GM12878 (cell line): ENCODE results near the gene DNAJC15. TPM values are rescaled to one million over a fixed set of nuclear protein-coding genes. Genes with fewer than 3 reads are reported as not detected.

Experiments
- ATAC-seq: fragments of 200-7000 bp; cut with Tn5 transposase; 3 replicates; pipeline ENCODE4 v1.9.1; 2020; ENCODE audit warnings: mild to moderate bottlenecking, moderate library complexity
- BruUV-seq: library from RNA; stranded (reverse); fragments of 400-500 nt; replicated peaks from 2 replicates; lab custom pipeline; 2021; lab: Mats Ljungman, UMichigan
- CTCF ChIA-PET: fragments of 300-600 bp; sonication (Branson Sonifier 250); formaldehyde crosslinking; extraction: SDS; loops from one replicate; lab custom pipeline; 2021; ENCODE audit warnings: inconsistent platforms; lab: Yijun Ruan, JAX
- POLR2A ChIA-PET: fragments of 350-600 bp; formaldehyde crosslinking; extraction: SDS; loops from one replicate; lab custom pipeline; 2021; ENCODE audit warnings: inconsistent platforms; lab: Charles Lee
- RAD21 ChIA-PET: fragments of 300-600 bp; sonication (Branson Sonifier 250); formaldehyde crosslinking; loops from one replicate; lab custom pipeline; 2023; ENCODE audit warnings: antibody characterized with exemption; ENCODE audit not compliant: unreplicated experiment; lab: Charles Lee
- SMC1A ChIA-PET: fragments of 300-600 bp; sonication (Branson Sonifier 250); formaldehyde crosslinking; loops from one replicate; lab custom pipeline; 2023; ENCODE audit not compliant: unreplicated experiment, uncharacterized antibody; lab: Charles Lee
- DNase-seq: peaks from one replicate; pipeline ENCODE4 v3.0.0-alpha.2; 2011; ENCODE audit warnings: low read depth, low spot score
- FAIRE-seq: peaks from 3 replicates; lab custom pipeline; 2011; peaks lifted over from hg19 to GRCh38; lab: Jason Lieb, UNC
- H2AFZ ChIP-seq: 2 replicates; pipeline ENCODE4 v1.6.0; 2011; ENCODE audit warnings: low read depth, low read length, control low read depth; ENCODE audit not compliant: control insufficient read depth
- H3K27ac ChIP-seq: 2 replicates; pipeline ENCODE4 v1.5.1; 2011; ENCODE audit warnings: control low read depth; ENCODE audit not compliant: control insufficient read depth, insufficient read depth
- H3K27me3 ChIP-seq, 2 experiments: replicated peaks in 1 of 2; 2 replicates each; pipeline versions ENCODE4 v1.6.0 to v1.6.1; 2011; ENCODE audit warnings: low read length in 1 of 2; ENCODE audit not compliant: control insufficient read depth in 2 of 2, insufficient read depth in 2 of 2
- H3K36me3 ChIP-seq, 2 experiments: 2 replicates each; pipeline ENCODE4 v1.5.1; 2011; ENCODE audit warnings: low read length in 1 of 2; ENCODE audit not compliant: control insufficient read depth in 2 of 2, insufficient read depth in 2 of 2
- H3K4me1 ChIP-seq: 2 replicates; pipeline ENCODE4 v1.6.1; 2011; ENCODE audit warnings: mild to moderate bottlenecking, low read length, moderate library complexity, mixed read lengths; ENCODE audit not compliant: control insufficient read depth, insufficient read depth
- H3K4me2 ChIP-seq: 2 replicates; pipeline ENCODE4 v1.6.0; 2011; ENCODE audit warnings: control low read depth; ENCODE audit not compliant: control insufficient read depth, insufficient read depth
- H3K4me3 ChIP-seq: fragments of 200-600 bp; sonication (generic); 2 replicates; pipeline ENCODE4 v1.5.1; 2016
- H3K79me2 ChIP-seq: 2 replicates; pipeline ENCODE4 v1.6.0; 2011; ENCODE audit warnings: low read length; ENCODE audit not compliant: control insufficient read depth, insufficient read depth
- H3K9ac ChIP-seq: 2 replicates; pipeline ENCODE4 v1.8.0; 2011; ENCODE audit warnings: low read length, control low read depth, mixed read lengths; ENCODE audit not compliant: control insufficient read depth, insufficient read depth
- H3K9me3 ChIP-seq: replicated peaks from 3 replicates; pipeline ENCODE4 v1.5.1; 2011; ENCODE audit warnings: mild to moderate bottlenecking, low read length; ENCODE audit not compliant: control insufficient read depth, insufficient read depth
- H4K20me1 ChIP-seq: 2 replicates; pipeline ENCODE4 v1.6.0; 2011; ENCODE audit not compliant: control insufficient read depth, insufficient read depth
- ATF2 ChIP-seq: IDR thresholded peaks from 2 replicates; pipeline ENCODE4 v1.6.1; 2012; ENCODE audit warnings: low read length, inconsistent platforms
- ATF7 ChIP-seq: fragments of 450-650 bp; IDR thresholded peaks from 2 replicates; pipeline ENCODE4 v1.6.1; 2016; ENCODE audit warnings: low read depth, mild to moderate bottlenecking
- BHLHE40 ChIP-seq, 2 experiments: fragments of 450-650 bp in 1 of 2; IDR thresholded peaks; 2 replicates each; pipeline ENCODE4 v1.6.1; 2011 to 2017; ENCODE audit warnings: low read depth in 2 of 2, borderline replicate concordance in 1 of 2, improper control_type of control experiment in 1 of 2, low read length in 1 of 2, mild to moderate bottlenecking in 1 of 2
- EP300 ChIP-seq, 2 experiments: fragments of 150-350 bp in 1 of 2; IDR thresholded peaks; 2 replicates each; pipeline ENCODE4 v1.6.1; 2011 to 2012; ENCODE audit warnings: low read depth in 2 of 2, low read length in 2 of 2, borderline replicate concordance in 1 of 2, improper control_type of control experiment in 1 of 2, inconsistent platforms in 1 of 2; ENCODE audit not compliant: control insufficient read depth in 1 of 2
- FOXM1 ChIP-seq: IDR thresholded peaks from 2 replicates; pipeline ENCODE4 v1.6.1; 2012; ENCODE audit warnings: low read depth, mild to moderate bottlenecking, inconsistent platforms, low read length, moderate library complexity
- MEF2A ChIP-seq: IDR thresholded peaks from 2 replicates; pipeline ENCODE4 v1.6.1; 2011; ENCODE audit warnings: low read depth, mild to moderate bottlenecking, low read length, moderate library complexity; ENCODE audit not compliant: insufficient read depth
- NR2F1 ChIP-seq: fragments of 450-650 bp; conservative IDR thresholded peaks from 2 replicates; pipeline ENCODE4 v1.6.1; 2017; ENCODE audit warnings: mild to moderate bottlenecking
- RAD21 ChIP-seq: IDR thresholded peaks from 2 replicates; pipeline ENCODE4 v1.6.1; 2011; ENCODE audit warnings: mild to moderate bottlenecking, low read depth, low read length, moderate library complexity; ENCODE audit not compliant: insufficient read depth
- STAT1 ChIP-seq: fragments of 450-650 bp; conservative IDR thresholded peaks from 2 replicates; pipeline ENCODE4 v1.6.1; 2014; ENCODE audit warnings: antibody characterized with exemption, mild to moderate bottlenecking
- ZNF24 ChIP-seq: fragments of 450-650 bp; IDR thresholded peaks from 2 replicates; pipeline ENCODE4 v1.6.1; 2017; ENCODE audit warnings: antibody characterized with exemption, mild to moderate bottlenecking
- WGBS: methylation state at CpG from one replicate; pipeline ENCODE4 v1.1.6; 2016; ENCODE audit warnings: low lambda C conversion rate; ENCODE audit not compliant: insufficient replicate concordance, insufficient coverage; ENCODE audit errors: missing lambda C conversion rate; 5-methylcytosine and 5-hydroxymethylcytosine counted together
- in situ Hi-C: fragments of 300-500 bp; cut with MboI; formaldehyde crosslinking; loops from 9 replicates; pipeline ENCODE4 v1.14.3; 2018; ENCODE audit warnings: mixed read lengths
- intact Hi-C: fragments of 100-400 bp; cut with micrococcal nuclease; formaldehyde crosslinking; loops from one replicate; pipeline ENCODE4 v1.14.2; 2022; ENCODE audit not compliant: unreplicated experiment
- polyA plus RNA-seq, 11 experiments: library from polyadenylated mRNA; depleted of rRNA in 4 of 11; unstranded in 6 of 11; stranded (reverse) in 5 of 11; fragments of >200 nt; fragmentation: Nextera tagmentation in 4 of 11; fragmentation: Illumina TruSeq in 1 of 11; extraction: Ambion mirVana in 4 of 11; extraction: Trizol in 1 of 11; gene quantifications; 1 replicate in 1 of 11; 2 replicates in 10 of 11; pipeline versions ENCODE4 v1.2.1 to v1.2.3, GENCODE V29; 2011 to 2016; ENCODE audit warnings: inconsistent platforms in 2 of 11, missing spikeins in 2 of 11, low read depth in 1 of 11
- total RNA-seq, 4 experiments: library from RNA; depleted of rRNA in 3 of 4; stranded (reverse); fragments of >200 nt in 3 of 4; fragmentation: Illumina TruSeq in 1 of 4; extraction: Trizol in 1 of 4; gene quantifications; 2 replicates each; pipeline versions ENCODE4 v1.2.1 to v1.2.3, GENCODE V29; 2013 to 2021
- TF ChIP-seq, protein P1 (sequence below): fragments of 450-650 bp; IDR thresholded peaks from 2 replicates; pipeline ENCODE4 v1.6.1; 2014; ENCODE audit warnings: mild to moderate bottlenecking
- TF ChIP-seq, protein P2 (sequence below): fragments of 450-650 bp; IDR thresholded peaks from 2 replicates; pipeline ENCODE4 v1.6.1; 2017; ENCODE audit warnings: mild to moderate bottlenecking, low read depth, inconsistent platforms; ENCODE audit not compliant: poor library complexity, severe bottlenecking
- TF ChIP-seq, protein P3 (sequence below): fragments of 450-650 bp; IDR thresholded peaks from 2 replicates; pipeline ENCODE4 v1.6.1; 2016; ENCODE audit warnings: mild to moderate bottlenecking

Gene DNAJC15
- total and polyA plus RNA-seq, 10 of the 15 experiments (the other 5 are each of a cell fraction or from before 2014, with no cell fraction given): 13.1 to 104 (median 54.4) TPM

- H3K36me3 ChIP-seq: peaks cover 0 to 4% of the 10 kb centered on the region in 2 experiments; a peak in 2 of 4 replicates
- CTCF ChIA-PET: interaction anchor here (1.0 to 1.7 kb wide), 3 partner anchors 14 to 23 kb away, joined by 3 to 5 read pairs (median 4); no protein-coding TSS in a partner anchor
- no peak overlapping the region for H3K4me3 ChIP-seq
- in situ Hi-C loops: no loop called here
- H2AFZ ChIP-seq: no peak overlapping the region
- intact Hi-C loops: loop anchor here (5.0 kb wide), 1 partner anchor 100 kb away; no protein-coding TSS in a partner anchor
- H3K27ac ChIP-seq: no peak overlapping the region
- SMC1A ChIA-PET: interaction anchor here (0.9 to 6.0 kb wide), 10 partner anchors 8 to 105 kb away, joined by 3 to 46 read pairs (median 4); no protein-coding TSS in a partner anchor
- FAIRE-seq (no peak), ATAC-seq (no peak), DNase-seq (no peak)
- H3K9ac ChIP-seq: no peak overlapping the region
- RAD21 ChIA-PET: interaction anchor here (0.7 to 1.5 kb wide), 3 partner anchors 81 to 732 kb away, joined by 3 to 5 read pairs (median 3); partner anchors contain the start of gene EPSTI1
- TF ChIP-seq, protein P1, sequence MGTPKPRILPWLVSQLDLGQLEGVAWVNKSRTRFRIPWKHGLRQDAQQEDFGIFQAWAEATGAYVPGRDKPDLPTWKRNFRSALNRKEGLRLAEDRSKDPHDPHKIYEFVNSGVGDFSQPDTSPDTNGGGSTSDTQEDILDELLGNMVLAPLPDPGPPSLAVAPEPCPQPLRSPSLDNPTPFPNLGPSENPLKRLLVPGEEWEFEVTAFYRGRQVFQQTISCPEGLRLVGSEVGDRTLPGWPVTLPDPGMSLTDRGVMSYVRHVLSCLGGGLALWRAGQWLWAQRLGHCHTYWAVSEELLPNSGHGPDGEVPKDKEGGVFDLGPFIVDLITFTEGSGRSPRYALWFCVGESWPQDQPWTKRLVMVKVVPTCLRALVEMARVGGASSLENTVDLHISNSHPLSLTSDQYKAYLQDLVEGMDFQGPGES: no peak
- TF ChIP-seq BHLHE40 (IDR thresholded peaks at IDR 0.05; ENCODE audit: borderline replicate concordance in 1 of 2, low read depth in 2 of 2, low read length in 1 of 2) (no peak), RAD21 (no peak), ZNF24 (no peak), ATF2 (no peak), STAT1 (no peak), FOXM1 (no peak), MEF2A (no peak), NR2F1 (no peak), EP300 (IDR thresholded peaks at IDR 0.05; ENCODE audit: borderline replicate concordance in 1 of 2, control insufficient read depth in 1 of 2, low read depth in 2 of 2, low read length in 2 of 2) (no peak), ATF7 (no peak)
- TF ChIP-seq, protein P2, sequence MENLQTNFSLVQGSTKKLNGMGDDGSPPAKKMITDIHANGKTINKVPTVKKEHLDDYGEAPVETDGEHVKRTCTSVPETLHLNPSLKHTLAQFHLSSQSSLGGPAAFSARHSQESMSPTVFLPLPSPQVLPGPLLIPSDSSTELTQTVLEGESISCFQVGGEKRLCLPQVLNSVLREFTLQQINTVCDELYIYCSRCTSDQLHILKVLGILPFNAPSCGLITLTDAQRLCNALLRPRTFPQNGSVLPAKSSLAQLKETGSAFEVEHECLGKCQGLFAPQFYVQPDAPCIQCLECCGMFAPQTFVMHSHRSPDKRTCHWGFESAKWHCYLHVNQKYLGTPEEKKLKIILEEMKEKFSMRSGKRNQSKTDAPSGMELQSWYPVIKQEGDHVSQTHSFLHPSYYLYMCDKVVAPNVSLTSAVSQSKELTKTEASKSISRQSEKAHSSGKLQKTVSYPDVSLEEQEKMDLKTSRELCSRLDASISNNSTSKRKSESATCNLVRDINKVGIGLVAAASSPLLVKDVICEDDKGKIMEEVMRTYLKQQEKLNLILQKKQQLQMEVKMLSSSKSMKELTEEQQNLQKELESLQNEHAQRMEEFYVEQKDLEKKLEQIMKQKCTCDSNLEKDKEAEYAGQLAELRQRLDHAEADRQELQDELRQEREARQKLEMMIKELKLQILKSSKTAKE: no peak
- TF ChIP-seq, protein P3, sequence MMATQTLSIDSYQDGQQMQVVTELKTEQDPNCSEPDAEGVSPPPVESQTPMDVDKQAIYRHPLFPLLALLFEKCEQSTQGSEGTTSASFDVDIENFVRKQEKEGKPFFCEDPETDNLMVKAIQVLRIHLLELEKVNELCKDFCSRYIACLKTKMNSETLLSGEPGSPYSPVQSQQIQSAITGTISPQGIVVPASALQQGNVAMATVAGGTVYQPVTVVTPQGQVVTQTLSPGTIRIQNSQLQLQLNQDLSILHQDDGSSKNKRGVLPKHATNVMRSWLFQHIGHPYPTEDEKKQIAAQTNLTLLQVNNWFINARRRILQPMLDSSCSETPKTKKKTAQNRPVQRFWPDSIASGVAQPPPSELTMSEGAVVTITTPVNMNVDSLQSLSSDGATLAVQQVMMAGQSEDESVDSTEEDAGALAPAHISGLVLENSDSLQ: no peak
- POLR2A ChIA-PET: interaction anchor here (0.6 to 1.3 kb wide), 2 partner anchors 15 kb away, joined by 3 to 4 read pairs; no protein-coding TSS in a partner anchor
- peaks cover 31% of the 10 kb centered on the region for H3K4me1 ChIP-seq
- H3K9me3 ChIP-seq: no peaks in the 10 kb centered on the region
- H4K20me1 ChIP-seq: no peaks in the 10 kb centered on the region
- BruUV-seq: no TSS peak
- H3K27me3 ChIP-seq: no peaks in the 10 kb centered on the region
- H3K4me2 ChIP-seq: no peak overlapping the region
- WGBS: 92% methylated on average over 5 of the region's 5 CpGs
- H3K79me2 ChIP-seq: peaks cover 10% of the 10 kb centered on the region
These were observed 49.0 kb downstream of the DNAJC15 start for GRCh38 chr13:43072394-43072793.
